HEK293 (cell line): ENCODE measurements around the gene UBR4.

ENCODE experiments used
- PATZ1 ChIP-seq: fragments of 450-650 bp; formaldehyde crosslinking; IDR thresholded peaks from 2 replicates; pipeline ENCODE4 v1.5.1; 2016; ENCODE audit warnings: missing biosample characterization, missing genetic modification characterization
- WT1 ChIP-seq: fragments of 450-650 bp; formaldehyde crosslinking; IDR thresholded peaks from 2 replicates; pipeline ENCODE4 v1.5.1; 2016; ENCODE audit warnings: missing biosample characterization, missing genetic modification characterization
- ZBTB17 ChIP-seq: fragments of 450-650 bp; formaldehyde crosslinking; IDR thresholded peaks from 2 replicates; pipeline ENCODE4 v1.5.1; 2016; ENCODE audit warnings: missing biosample characterization, missing genetic modification characterization
- ZNF16 ChIP-seq: fragments of 450-650 bp; formaldehyde crosslinking; IDR thresholded peaks from 2 replicates; pipeline ENCODE4 v1.5.1; 2016; ENCODE audit warnings: low read depth, missing biosample characterization, missing genetic modification characterization
- ZNF26 ChIP-seq: fragments of 450-650 bp; formaldehyde crosslinking; IDR thresholded peaks from 2 replicates; pipeline ENCODE4 v1.5.1; 2016; ENCODE audit warnings: missing biosample characterization, missing genetic modification characterization
- ZNF280D ChIP-seq: fragments of 450-650 bp; formaldehyde crosslinking; IDR thresholded peaks from 2 replicates; pipeline ENCODE4 v1.5.1; 2016; ENCODE audit warnings: missing biosample characterization, missing genetic modification characterization
- ZNF324 ChIP-seq: fragments of 450-650 bp; formaldehyde crosslinking; IDR thresholded peaks from 2 replicates; pipeline ENCODE4 v1.5.1; 2016; ENCODE audit warnings: missing biosample characterization, missing genetic modification characterization
- ZNF514 ChIP-seq: fragments of 450-650 bp; formaldehyde crosslinking; IDR thresholded peaks from 2 replicates; pipeline ENCODE4 v1.5.1; 2016; ENCODE audit warnings: missing biosample characterization, missing genetic modification characterization
- ZNF560 ChIP-seq: fragments of 450-650 bp; formaldehyde crosslinking; IDR thresholded peaks from 2 replicates; pipeline ENCODE4 v1.5.1; 2017; ENCODE audit warnings: missing biosample characterization, missing genetic modification characterization, borderline replicate concordance
- TF ChIP-seq, protein P1 (sequence below): fragments of 450-650 bp; formaldehyde crosslinking; IDR thresholded peaks from 2 replicates; pipeline ENCODE4 v1.5.1; 2017; ENCODE audit warnings: missing biosample characterization, missing genetic modification characterization
- TF ChIP-seq, protein P2 (sequence below): fragments of 450-650 bp; formaldehyde crosslinking; IDR thresholded peaks from 2 replicates; pipeline ENCODE4 v1.5.1; 2016; ENCODE audit warnings: missing biosample characterization, missing genetic modification characterization
- TF ChIP-seq, protein P3 (sequence below): fragments of 450-650 bp; formaldehyde crosslinking; IDR thresholded peaks from 2 replicates; pipeline ENCODE4 v1.5.1; 2016; ENCODE audit warnings: missing biosample characterization, missing genetic modification characterization, borderline replicate concordance
- TF ChIP-seq, protein P4 (sequence below): fragments of 450-650 bp; formaldehyde crosslinking; conservative IDR thresholded peaks from 2 replicates; pipeline ENCODE4 v1.5.1; 2016; ENCODE audit warnings: low read depth, missing biosample characterization, missing genetic modification characterization
- TF ChIP-seq, protein P5 (sequence below): fragments of 450-650 bp; IDR thresholded peaks from 2 replicates; pipeline ENCODE4 v1.5.1; 2018; ENCODE audit warnings: missing biosample characterization, missing genetic modification characterization

The UBR4 gene

DNA sequence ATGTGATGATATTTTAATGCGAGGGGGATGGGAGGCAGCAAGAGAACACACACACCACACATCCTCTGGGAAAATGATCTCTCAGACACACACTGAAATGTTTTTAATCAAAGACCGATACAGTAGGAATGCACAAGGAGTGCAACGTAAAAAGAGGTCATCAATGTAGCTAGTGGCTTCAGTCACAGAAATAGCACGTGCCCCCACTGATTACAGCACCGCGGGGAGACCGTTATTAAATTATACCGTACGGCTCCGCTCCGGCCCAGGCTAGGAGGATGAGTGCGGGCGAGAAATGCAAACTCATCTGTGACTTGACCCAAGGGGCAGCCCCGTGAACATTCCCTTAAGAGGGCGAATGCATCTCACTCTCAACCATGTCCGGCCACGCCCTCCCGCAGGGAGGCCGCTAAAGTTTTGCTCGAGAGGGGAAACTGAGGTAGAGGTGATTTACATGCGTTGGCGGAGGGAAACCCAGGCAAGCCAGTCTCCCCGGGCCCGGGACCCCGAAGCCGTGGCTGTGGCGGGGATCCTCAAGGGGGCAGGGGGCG is 552 bp downstream of the UBR4 start (continued):
- TF ChIP-seq PATZ1 (tag by site-specific recombination) = no peak
- TF ChIP-seq ZNF324 (tag by site-specific recombination) = no peak
- no peak for TF ChIP-seq ZNF16 (tag by site-specific recombination)
- TF ChIP-seq WT1 (tag by site-specific recombination) = no peak
- TF ChIP-seq, protein P1, sequence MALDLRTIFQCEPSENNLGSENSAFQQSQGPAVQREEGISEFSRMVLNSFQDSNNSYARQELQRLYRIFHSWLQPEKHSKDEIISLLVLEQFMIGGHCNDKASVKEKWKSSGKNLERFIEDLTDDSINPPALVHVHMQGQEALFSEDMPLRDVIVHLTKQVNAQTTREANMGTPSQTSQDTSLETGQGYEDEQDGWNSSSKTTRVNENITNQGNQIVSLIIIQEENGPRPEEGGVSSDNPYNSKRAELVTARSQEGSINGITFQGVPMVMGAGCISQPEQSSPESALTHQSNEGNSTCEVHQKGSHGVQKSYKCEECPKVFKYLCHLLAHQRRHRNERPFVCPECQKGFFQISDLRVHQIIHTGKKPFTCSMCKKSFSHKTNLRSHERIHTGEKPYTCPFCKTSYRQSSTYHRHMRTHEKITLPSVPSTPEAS (tag by site-specific recombination) = peak; percentile 47; the same call in 1 of the 2 replicates
- TF ChIP-seq ZNF26 = no peak
- TF ChIP-seq, protein P2, sequence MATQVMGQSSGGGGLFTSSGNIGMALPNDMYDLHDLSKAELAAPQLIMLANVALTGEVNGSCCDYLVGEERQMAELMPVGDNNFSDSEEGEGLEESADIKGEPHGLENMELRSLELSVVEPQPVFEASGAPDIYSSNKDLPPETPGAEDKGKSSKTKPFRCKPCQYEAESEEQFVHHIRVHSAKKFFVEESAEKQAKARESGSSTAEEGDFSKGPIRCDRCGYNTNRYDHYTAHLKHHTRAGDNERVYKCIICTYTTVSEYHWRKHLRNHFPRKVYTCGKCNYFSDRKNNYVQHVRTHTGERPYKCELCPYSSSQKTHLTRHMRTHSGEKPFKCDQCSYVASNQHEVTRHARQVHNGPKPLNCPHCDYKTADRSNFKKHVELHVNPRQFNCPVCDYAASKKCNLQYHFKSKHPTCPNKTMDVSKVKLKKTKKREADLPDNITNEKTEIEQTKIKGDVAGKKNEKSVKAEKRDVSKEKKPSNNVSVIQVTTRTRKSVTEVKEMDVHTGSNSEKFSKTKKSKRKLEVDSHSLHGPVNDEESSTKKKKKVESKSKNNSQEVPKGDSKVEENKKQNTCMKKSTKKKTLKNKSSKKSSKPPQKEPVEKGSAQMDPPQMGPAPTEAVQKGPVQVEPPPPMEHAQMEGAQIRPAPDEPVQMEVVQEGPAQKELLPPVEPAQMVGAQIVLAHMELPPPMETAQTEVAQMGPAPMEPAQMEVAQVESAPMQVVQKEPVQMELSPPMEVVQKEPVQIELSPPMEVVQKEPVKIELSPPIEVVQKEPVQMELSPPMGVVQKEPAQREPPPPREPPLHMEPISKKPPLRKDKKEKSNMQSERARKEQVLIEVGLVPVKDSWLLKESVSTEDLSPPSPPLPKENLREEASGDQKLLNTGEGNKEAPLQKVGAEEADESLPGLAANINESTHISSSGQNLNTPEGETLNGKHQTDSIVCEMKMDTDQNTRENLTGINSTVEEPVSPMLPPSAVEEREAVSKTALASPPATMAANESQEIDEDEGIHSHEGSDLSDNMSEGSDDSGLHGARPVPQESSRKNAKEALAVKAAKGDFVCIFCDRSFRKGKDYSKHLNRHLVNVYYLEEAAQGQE (tag by site-specific recombination) = no peak
- TF ChIP-seq, protein P3, sequence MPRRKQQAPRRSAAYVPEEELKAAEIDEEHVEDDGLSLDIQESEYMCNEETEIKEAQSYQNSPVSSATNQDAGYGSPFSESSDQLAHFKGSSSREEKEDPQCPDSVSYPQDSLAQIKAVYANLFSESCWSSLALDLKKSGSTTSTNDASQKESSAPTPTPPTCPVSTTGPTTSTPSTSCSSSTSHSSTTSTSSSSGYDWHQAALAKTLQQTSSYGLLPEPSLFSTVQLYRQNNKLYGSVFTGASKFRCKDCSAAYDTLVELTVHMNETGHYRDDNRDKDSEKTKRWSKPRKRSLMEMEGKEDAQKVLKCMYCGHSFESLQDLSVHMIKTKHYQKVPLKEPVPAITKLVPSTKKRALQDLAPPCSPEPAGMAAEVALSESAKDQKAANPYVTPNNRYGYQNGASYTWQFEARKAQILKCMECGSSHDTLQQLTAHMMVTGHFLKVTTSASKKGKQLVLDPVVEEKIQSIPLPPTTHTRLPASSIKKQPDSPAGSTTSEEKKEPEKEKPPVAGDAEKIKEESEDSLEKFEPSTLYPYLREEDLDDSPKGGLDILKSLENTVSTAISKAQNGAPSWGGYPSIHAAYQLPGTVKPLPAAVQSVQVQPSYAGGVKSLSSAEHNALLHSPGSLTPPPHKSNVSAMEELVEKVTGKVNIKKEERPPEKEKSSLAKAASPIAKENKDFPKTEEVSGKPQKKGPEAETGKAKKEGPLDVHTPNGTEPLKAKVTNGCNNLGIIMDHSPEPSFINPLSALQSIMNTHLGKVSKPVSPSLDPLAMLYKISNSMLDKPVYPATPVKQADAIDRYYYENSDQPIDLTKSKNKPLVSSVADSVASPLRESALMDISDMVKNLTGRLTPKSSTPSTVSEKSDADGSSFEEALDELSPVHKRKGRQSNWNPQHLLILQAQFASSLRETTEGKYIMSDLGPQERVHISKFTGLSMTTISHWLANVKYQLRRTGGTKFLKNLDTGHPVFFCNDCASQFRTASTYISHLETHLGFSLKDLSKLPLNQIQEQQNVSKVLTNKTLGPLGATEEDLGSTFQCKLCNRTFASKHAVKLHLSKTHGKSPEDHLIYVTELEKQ (tag by site-specific recombination) = no peak
- no peak for TF ChIP-seq ZNF560 (tag by site-specific recombination)
- TF ChIP-seq, protein P4, sequence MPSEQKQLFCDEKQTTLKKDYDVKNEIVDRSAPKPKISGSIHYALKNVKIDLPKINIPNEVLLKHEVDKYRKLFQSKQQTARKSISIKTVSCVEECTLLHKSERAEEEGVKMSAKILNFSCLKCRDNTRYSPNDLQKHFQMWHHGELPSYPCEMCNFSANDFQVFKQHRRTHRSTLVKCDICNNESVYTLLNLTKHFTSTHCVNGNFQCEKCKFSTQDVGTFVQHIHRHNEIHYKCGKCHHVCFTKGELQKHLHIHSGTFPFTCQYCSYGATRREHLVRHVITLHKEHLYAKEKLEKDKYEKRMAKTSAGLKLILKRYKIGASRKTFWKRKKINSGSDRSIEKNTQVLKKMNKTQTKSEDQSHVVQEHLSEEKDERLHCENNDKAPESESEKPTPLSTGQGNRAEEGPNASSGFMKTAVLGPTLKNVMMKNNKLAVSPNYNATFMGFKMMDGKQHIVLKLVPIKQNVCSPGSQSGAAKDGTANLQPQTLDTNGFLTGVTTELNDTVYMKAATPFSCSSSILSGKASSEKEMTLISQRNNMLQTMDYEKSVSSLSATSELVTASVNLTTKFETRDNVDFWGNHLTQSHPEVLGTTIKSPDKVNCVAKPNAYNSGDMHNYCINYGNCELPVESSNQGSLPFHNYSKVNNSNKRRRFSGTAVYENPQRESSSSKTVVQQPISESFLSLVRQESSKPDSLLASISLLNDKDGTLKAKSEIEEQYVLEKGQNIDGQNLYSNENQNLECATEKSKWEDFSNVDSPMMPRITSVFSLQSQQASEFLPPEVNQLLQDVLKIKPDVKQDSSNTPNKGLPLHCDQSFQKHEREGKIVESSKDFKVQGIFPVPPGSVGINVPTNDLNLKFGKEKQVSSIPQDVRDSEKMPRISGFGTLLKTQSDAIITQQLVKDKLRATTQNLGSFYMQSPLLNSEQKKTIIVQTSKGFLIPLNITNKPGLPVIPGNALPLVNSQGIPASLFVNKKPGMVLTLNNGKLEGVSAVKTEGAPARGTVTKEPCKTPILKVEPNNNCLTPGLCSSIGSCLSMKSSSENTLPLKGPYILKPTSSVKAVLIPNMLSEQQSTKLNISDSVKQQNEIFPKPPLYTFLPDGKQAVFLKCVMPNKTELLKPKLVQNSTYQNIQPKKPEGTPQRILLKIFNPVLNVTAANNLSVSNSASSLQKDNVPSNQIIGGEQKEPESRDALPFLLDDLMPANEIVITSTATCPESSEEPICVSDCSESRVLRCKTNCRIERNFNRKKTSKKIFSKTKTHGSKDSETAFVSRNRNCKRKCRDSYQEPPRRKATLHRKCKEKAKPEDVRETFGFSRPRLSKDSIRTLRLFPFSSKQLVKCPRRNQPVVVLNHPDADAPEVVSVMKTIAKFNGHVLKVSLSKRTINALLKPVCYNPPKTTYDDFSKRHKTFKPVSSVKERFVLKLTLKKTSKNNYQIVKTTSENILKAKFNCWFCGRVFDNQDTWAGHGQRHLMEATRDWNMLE (tag by site-specific recombination) = no peak
- TF ChIP-seq ZNF514 (tag by site-specific recombination) = no peak
- no peak for TF ChIP-seq ZNF280D
- TF ChIP-seq ZBTB17 = peak; percentile 81
- TF ChIP-seq, protein P5, sequence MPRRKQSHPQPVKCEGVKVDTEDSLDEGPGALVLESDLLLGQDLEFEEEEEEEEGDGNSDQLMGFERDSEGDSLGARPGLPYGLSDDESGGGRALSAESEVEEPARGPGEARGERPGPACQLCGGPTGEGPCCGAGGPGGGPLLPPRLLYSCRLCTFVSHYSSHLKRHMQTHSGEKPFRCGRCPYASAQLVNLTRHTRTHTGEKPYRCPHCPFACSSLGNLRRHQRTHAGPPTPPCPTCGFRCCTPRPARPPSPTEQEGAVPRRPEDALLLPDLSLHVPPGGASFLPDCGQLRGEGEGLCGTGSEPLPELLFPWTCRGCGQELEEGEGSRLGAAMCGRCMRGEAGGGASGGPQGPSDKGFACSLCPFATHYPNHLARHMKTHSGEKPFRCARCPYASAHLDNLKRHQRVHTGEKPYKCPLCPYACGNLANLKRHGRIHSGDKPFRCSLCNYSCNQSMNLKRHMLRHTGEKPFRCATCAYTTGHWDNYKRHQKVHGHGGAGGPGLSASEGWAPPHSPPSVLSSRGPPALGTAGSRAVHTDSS (tag by site-specific recombination) = 0 out of 2 replicates have a peak, but pooled peaks have one; percentile 5
